H9 (cell line): ENCODE results near the gene LEKR1. TPM values are rescaled to one million over a fixed set of nuclear protein-coding genes. Genes with fewer than 3 reads are reported as not detected.

Source experiments
- DNase-seq: peaks from one replicate; pipeline ENCODE4 v3.0.0-alpha.2; 2017
- H2AFZ ChIP-seq: one replicate; pipeline ENCODE4 v1.6.1; 2013; ENCODE audit warnings: mild to moderate bottlenecking, low read length, control low read depth, moderate library complexity
- H2AK5ac ChIP-seq: 2 replicates; pipeline ENCODE4 v1.6.1; 2013; ENCODE audit warnings: low read length, control low read depth, mixed read lengths; ENCODE audit not compliant: insufficient read length
- H2BK120ac ChIP-seq: one replicate; pipeline ENCODE4 v1.6.1; 2013; ENCODE audit warnings: low read depth, mild to moderate bottlenecking, low read length, control low read depth, inconsistent platforms; ENCODE audit not compliant: poor library complexity, severe bottlenecking
- H2BK12ac ChIP-seq: 2 replicates; pipeline ENCODE4 v1.6.1; 2013; ENCODE audit warnings: low read length, control low read depth, mixed read lengths, low read depth; ENCODE audit not compliant: insufficient read length
- H2BK15ac ChIP-seq: 2 replicates; pipeline ENCODE4 v1.6.1; 2013; ENCODE audit warnings: low read depth, low read length, control low read depth
- H2BK20ac ChIP-seq: one replicate; pipeline ENCODE4 v1.6.1; 2013; ENCODE audit warnings: low read depth, mild to moderate bottlenecking, low read length, control low read depth, inconsistent platforms; ENCODE audit not compliant: poor library complexity, severe bottlenecking
- H2BK5ac ChIP-seq: 2 replicates; pipeline ENCODE4 v1.6.1; 2013; ENCODE audit warnings: low read length, control low read depth, mixed read lengths; ENCODE audit not compliant: insufficient read length
- H3K14ac ChIP-seq: 2 replicates; pipeline ENCODE4 v1.6.1; 2013; ENCODE audit warnings: low read length, control low read depth; ENCODE audit not compliant: insufficient read depth
- H3K18ac ChIP-seq: 2 replicates; pipeline ENCODE4 v1.6.1; 2013; ENCODE audit warnings: low read depth, mild to moderate bottlenecking, mixed read lengths, low read length, control low read depth; ENCODE audit not compliant: insufficient read length
- H3K23ac ChIP-seq: 2 replicates; pipeline ENCODE4 v1.6.1; 2013; ENCODE audit warnings: low read length, control low read depth, mixed read lengths, low read depth; ENCODE audit not compliant: insufficient read length
- H3K23me2 ChIP-seq: 2 replicates; pipeline ENCODE4 v1.6.1; 2013; ENCODE audit warnings: low read depth, mild to moderate bottlenecking, mixed read lengths, low read length, control low read depth; ENCODE audit not compliant: insufficient read length, poor library complexity, severe bottlenecking
- H3K27ac ChIP-seq: 2 replicates; pipeline ENCODE4 v1.5.1; 2013; ENCODE audit warnings: low read length, control low read depth, mixed read lengths, low read depth; ENCODE audit not compliant: insufficient read length
- H3K27me3 ChIP-seq: 2 replicates; pipeline ENCODE4 v1.6.1; 2013; ENCODE audit warnings: low read length, control low read depth, inconsistent platforms; ENCODE audit not compliant: insufficient read depth
- H3K4ac ChIP-seq: 2 replicates; pipeline ENCODE4 v1.6.1; 2013; ENCODE audit warnings: low read depth, mild to moderate bottlenecking, control low read depth, inconsistent platforms, low read length, moderate library complexity
- H3K4me1 ChIP-seq: 2 replicates; pipeline ENCODE4 v1.6.1; 2013; ENCODE audit warnings: low read length, control low read depth, inconsistent platforms; ENCODE audit not compliant: insufficient read depth
- H3K4me2 ChIP-seq: 2 replicates; pipeline ENCODE4 v1.6.1; 2013; ENCODE audit warnings: low read length, control low read depth, mixed read lengths; ENCODE audit not compliant: insufficient read length, insufficient read depth
- H3K56ac ChIP-seq: 2 replicates; pipeline ENCODE4 v1.6.1; 2013; ENCODE audit warnings: low read depth, mild to moderate bottlenecking, mixed read lengths, low read length, control low read depth; ENCODE audit not compliant: insufficient read length
- H3K79me1 ChIP-seq: 2 replicates; pipeline ENCODE4 v1.6.1; 2013; ENCODE audit warnings: low read depth, mild to moderate bottlenecking, moderate library complexity, low read length, control low read depth, inconsistent platforms; ENCODE audit not compliant: insufficient read depth, poor library complexity, severe bottlenecking
- H3K79me2 ChIP-seq: 2 replicates; pipeline ENCODE4 v1.6.1; 2013; ENCODE audit warnings: low read length, control low read depth, inconsistent platforms; ENCODE audit not compliant: insufficient read depth
- H3K9ac ChIP-seq: 2 replicates; pipeline ENCODE4 v1.6.1; 2013; ENCODE audit warnings: low read length, control low read depth, mixed read lengths; ENCODE audit not compliant: insufficient read length; ENCODE audit errors: extremely low read depth
- H3K9me3 ChIP-seq: one replicate; pipeline ENCODE4 v1.6.1; 2013; ENCODE audit warnings: low read depth, low read length, inconsistent platforms; ENCODE audit not compliant: control insufficient read depth
- H3T11ph ChIP-seq: one replicate; pipeline ENCODE4 v1.6.1; 2013; ENCODE audit warnings: mild to moderate bottlenecking, low read length, control low read depth, inconsistent platforms
- H4K20me1 ChIP-seq: one replicate; pipeline ENCODE4 v1.6.1; 2013; ENCODE audit not compliant: control insufficient read depth, insufficient read length, insufficient read depth
- H4K5ac ChIP-seq: 2 replicates; pipeline ENCODE4 v1.6.1; 2013; ENCODE audit warnings: low read depth, mild to moderate bottlenecking, mixed read lengths, low read length, control low read depth; ENCODE audit not compliant: insufficient read length
- H4K8ac ChIP-seq: replicated peaks from 2 replicates; pipeline ENCODE4 v1.6.1; 2013; ENCODE audit warnings: low read length, control low read depth, mixed read lengths, low read depth; ENCODE audit not compliant: insufficient read length
- H4K91ac ChIP-seq: 2 replicates; pipeline ENCODE4 v1.6.1; 2013; ENCODE audit warnings: low read depth, mild to moderate bottlenecking, moderate library complexity, mixed read lengths, low read length, control low read depth; ENCODE audit not compliant: insufficient read length
- H3K27ac Mint-ChIP-seq, 3 experiments: 2 replicates in 2 of 3; 3 replicates in 1 of 3; pipeline ENCODE4 v1.8.0; 2020 to 2021; ENCODE audit warnings: mixed read lengths in 3 of 3, mild to moderate bottlenecking in 1 of 3, moderate library complexity in 1 of 3
- H3K27me3 Mint-ChIP-seq: 2 replicates; pipeline ENCODE4 v1.8.0; 2021; ENCODE audit warnings: low read depth, mild to moderate bottlenecking, moderate library complexity, mixed read lengths
- H3K36me3 Mint-ChIP-seq, 3 experiments: 2 replicates in 2 of 3; 3 replicates in 1 of 3; pipeline ENCODE4 v1.8.0; 2020 to 2021; ENCODE audit warnings: low read depth in 3 of 3, mixed read lengths in 3 of 3; ENCODE audit not compliant: insufficient read depth in 1 of 3
- H3K4me1 Mint-ChIP-seq, 2 experiments: 2 replicates each; pipeline ENCODE4 v1.8.0; 2020; ENCODE audit warnings: mixed read lengths in 2 of 2
- H3K4me3 Mint-ChIP-seq, 2 experiments: 2 replicates in 1 of 2; 3 replicates in 1 of 2; pipeline ENCODE4 v1.8.0; 2020 to 2021; ENCODE audit warnings: mild to moderate bottlenecking in 2 of 2, mixed read lengths in 2 of 2, moderate library complexity in 1 of 2
- H3K9me3 Mint-ChIP-seq, 2 experiments: 2 replicates in 1 of 2; 3 replicates in 1 of 2; pipeline ENCODE4 v1.8.0; 2020; ENCODE audit warnings: mild to moderate bottlenecking in 2 of 2, mixed read lengths in 2 of 2, moderate library complexity in 1 of 2
- CTCF ChIP-seq: fragments of 200-600 bp; sonication (generic); conservative IDR thresholded peaks from 3 replicates; pipeline ENCODE4 v1.8.0; 2021; ENCODE audit warnings: antibody characterized with exemption, mild to moderate bottlenecking
- WGBS: extraction: QIAGEN DNeasy Blood & Tissue Kit; methylation state at CpG from one replicate; pipeline ENCODE4 v1.1.7; 2013; ENCODE audit warnings: missing lambda C conversion rate, low lambda C conversion rate, mixed read lengths; ENCODE audit not compliant: insufficient read length; ENCODE audit errors: extremely low coverage; 5-methylcytosine and 5-hydroxymethylcytosine counted together
- total RNA-seq: library from RNA; stranded (reverse); gene quantifications from 2 replicates; pipeline ENCODE4 v1.2.1, GENCODE V29; 2021

The LEKR1 gene
- total RNA-seq, 1 experiment from 2014 or later: not detected

- no peak for TF ChIP-seq CTCF
- Histone ChIP-seq H3K14ac (no peak overlapping the region), H3K23me2 (no peaks in the 10 kb centered on the region), H3K27ac (no peak overlapping the region), H3K4ac (no peak overlapping the region), H2BK15ac (no peak overlapping the region), H3K18ac (no peak overlapping the region), H3K23ac (no peak overlapping the region), H4K91ac (no peak overlapping the region), H4K20me1 (no peaks in the 10 kb centered on the region), H4K5ac (no peak overlapping the region), H4K8ac (no peak overlapping the region), H3K9me3 (no peaks in the 10 kb centered on the region), H3K56ac (no peak overlapping the region), H2BK5ac (no peak overlapping the region), H2BK120ac (no peak overlapping the region), H3K79me1 (no peaks in the 10 kb centered on the region), H3K9ac (no peak overlapping the region), H2AFZ (no peak overlapping the region), H3K27me3 (no peaks in the 10 kb centered on the region), H3K79me2 (no peaks in the 10 kb centered on the region), H2AK5ac (no peak overlapping the region), H3K4me1 (no peaks in the 10 kb centered on the region), H2BK20ac (no peak overlapping the region), H3T11ph (no peak overlapping the region), H3K4me2 (no peak overlapping the region), H2BK12ac (no peak overlapping the region)
- no peaks in the 10 kb centered on the region for H3K36me3 Mint-ChIP-seq
- H3K4me3 Mint-ChIP-seq: no peak overlapping the region
- H3K27me3 Mint-ChIP-seq: no peaks in the 10 kb centered on the region
- WGBS: no CpG with 5 or more reads among the region's 3 CpGs
- no peak overlapping the region for H3K27ac Mint-ChIP-seq
- peaks cover 6 to 11% of the 10 kb centered on the region in 2 experiments; a peak in 2 of 4 replicates for H3K4me1 Mint-ChIP-seq
- no peak for DNase-seq
- H3K9me3 Mint-ChIP-seq: no peaks in the 10 kb centered on the region
Observed at GRCh38 chr3:156788846-156789245, 37.3 kb upstream of the LEKR1 start.
